PC-9 (cell line): ENCODE results near the gene SEPTIN11. TPM values are rescaled to one million over a fixed set of nuclear protein-coding genes. Genes with fewer than 3 reads are reported as not detected.

ENCODE experiments used
- BruUV-seq: library from RNA; stranded (reverse); fragments of 400-500 nt; replicated peaks from 2 replicates; lab custom pipeline; 2021; lab: Mats Ljungman, UMichigan
- CTCF ChIA-PET: fragments of 300-600 bp; sonication (Branson Sonifier 250); formaldehyde crosslinking; loops from one replicate; lab custom pipeline; 2022; ENCODE audit warnings: antibody characterized with exemption; lab: Charles Lee
- POLR2A ChIA-PET: fragments of 300-600 bp; sonication (Branson Sonifier 250); formaldehyde crosslinking; loops from one replicate; lab custom pipeline; 2022; ENCODE audit warnings: antibody characterized with exemption; ENCODE audit not compliant: unreplicated experiment; lab: Charles Lee
- DNase-seq, 2 experiments: peaks; one replicate each; pipeline versions ENCODE4 v3.0.0 to v3.0.0-alpha.2; 2015 to 2022; ENCODE audit warnings: mixed read lengths in 1 of 2
- H2AFZ ChIP-seq: fragments of 200-600 bp; sonication (generic); 2 replicates; pipeline ENCODE4 v1.8.1; 2017; ENCODE audit warnings: antibody characterized with exemption
- H3F3A ChIP-seq: fragments of 200-600 bp; sonication (generic); 2 replicates; pipeline ENCODE4 v1.8.1; 2017; ENCODE audit warnings: antibody characterized with exemption, mild to moderate bottlenecking, low read depth; ENCODE audit not compliant: insufficient read depth
- H3K27ac ChIP-seq: fragments of 200-600 bp; sonication (generic); 2 replicates; pipeline ENCODE4 v1.6.1; 2016; ENCODE audit warnings: mixed run types
- H3K27me3 ChIP-seq: fragments of 200-600 bp; sonication (generic); 2 replicates; pipeline ENCODE4 v1.6.1; 2016; ENCODE audit warnings: low read depth, mixed run types; ENCODE audit not compliant: insufficient read depth
- H3K36me3 ChIP-seq: fragments of 200-600 bp; sonication (generic); 2 replicates; pipeline ENCODE4 v1.6.1; 2016; ENCODE audit warnings: low read depth, mixed run types
- H3K4me1 ChIP-seq: fragments of 200-600 bp; sonication (generic); replicated peaks from 2 replicates; pipeline ENCODE4 v1.6.1; 2016; ENCODE audit warnings: mixed run types; ENCODE audit not compliant: insufficient read depth
- H3K4me2 ChIP-seq: fragments of 200-600 bp; sonication (generic); 2 replicates; pipeline ENCODE4 v1.6.1; 2017; ENCODE audit warnings: mixed run types
- H3K4me3 ChIP-seq: fragments of 200-600 bp; sonication (generic); 2 replicates; pipeline ENCODE4 v1.6.1; 2016; ENCODE audit warnings: mixed run types
- H3K79me2 ChIP-seq: fragments of 200-600 bp; sonication (generic); 2 replicates; pipeline ENCODE4 v1.6.1; 2017; ENCODE audit warnings: low read depth, mixed run types
- H3K9me2 ChIP-seq: fragments of 200-600 bp; sonication (generic); 2 replicates; pipeline ENCODE4 v1.8.1; 2017; ENCODE audit warnings: mild to moderate bottlenecking; ENCODE audit not compliant: insufficient read depth
- H3K9me3 ChIP-seq: fragments of 200-600 bp; sonication (generic); 2 replicates; pipeline ENCODE4 v1.8.1; 2016; ENCODE audit warnings: low read depth; ENCODE audit not compliant: insufficient read depth
- H4K20me1 ChIP-seq: fragments of 200-600 bp; sonication (generic); 2 replicates; pipeline ENCODE4 v1.8.1; 2017; ENCODE audit not compliant: insufficient read depth
- EZH2 ChIP-seq: fragments of 200-600 bp; sonication (generic); IDR thresholded peaks from 2 replicates; pipeline ENCODE4 v1.8.0; 2017; ENCODE audit warnings: antibody characterized with exemption, low read depth
- intact Hi-C: fragments of 100-400 bp; cut with micrococcal nuclease; formaldehyde crosslinking; loops from one replicate; pipeline ENCODE4 v1.10.0; 2022; ENCODE audit not compliant: unreplicated experiment
- total RNA-seq: library from RNA; stranded (reverse); gene quantifications from 2 replicates; pipeline ENCODE4 v1.2.3, GENCODE V29; 2021
- TF ChIP-seq, protein P1 (sequence below): fragments of 200-600 bp; sonication (generic); conservative IDR thresholded peaks from 2 replicates; pipeline ENCODE4 v1.6.1; 2017; ENCODE audit warnings: mixed run types, antibody characterized with exemption, mild to moderate bottlenecking, moderate library complexity

Gene SEPTIN11
- total RNA-seq, 1 experiment from 2014 or later, result 48.1 TPM

DNA sequence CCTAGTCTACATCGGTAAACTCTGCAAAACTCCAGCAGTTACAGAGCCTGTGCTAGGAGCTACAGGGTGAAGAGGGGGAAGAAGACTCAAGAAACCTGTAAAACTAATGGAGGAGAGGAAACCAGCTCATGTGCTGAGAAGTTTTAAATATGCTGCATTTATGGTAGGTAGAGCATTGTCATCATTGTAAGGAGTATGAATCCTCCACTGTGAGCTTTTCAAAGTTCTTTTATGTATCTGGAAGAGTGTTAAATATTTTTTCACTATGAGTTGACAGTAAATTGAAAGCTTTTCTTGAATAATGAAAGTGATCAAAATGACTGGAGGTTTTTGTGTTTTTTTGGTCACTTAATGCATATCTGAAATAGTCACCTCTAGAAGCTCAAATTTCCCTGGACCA lies 46.2 kb downstream of the SEPTIN11 start:
- H3F3A ChIP-seq, result no peaks in the 10 kb centered on the region
- H3K9me2 ChIP-seq, result no peaks in the 10 kb centered on the region
- intact Hi-C loops, result no loop called here
- POLR2A ChIA-PET, result no interaction called here
- BruUV-seq, result no TSS peak
- no peaks in the 10 kb centered on the region for H3K36me3 ChIP-seq
- no peak overlapping the region for H3K27ac ChIP-seq
- H3K4me1 ChIP-seq, result no peaks in the 10 kb centered on the region
- H3K79me2 ChIP-seq, result no peaks in the 10 kb centered on the region
- DNase-seq, result no peak
- H3K9me3 ChIP-seq, result no peaks in the 10 kb centered on the region
- H3K27me3 ChIP-seq, result no peaks in the 10 kb centered on the region
- no peaks in the 10 kb centered on the region for H4K20me1 ChIP-seq
- H3K4me3 ChIP-seq, result no peak overlapping the region
- H2AFZ ChIP-seq, result no peak overlapping the region
- CTCF ChIA-PET, result no interaction called here
- no peak overlapping the region for H3K4me2 ChIP-seq
- TF ChIP-seq EZH2, result no peak
- TF ChIP-seq, protein P1, sequence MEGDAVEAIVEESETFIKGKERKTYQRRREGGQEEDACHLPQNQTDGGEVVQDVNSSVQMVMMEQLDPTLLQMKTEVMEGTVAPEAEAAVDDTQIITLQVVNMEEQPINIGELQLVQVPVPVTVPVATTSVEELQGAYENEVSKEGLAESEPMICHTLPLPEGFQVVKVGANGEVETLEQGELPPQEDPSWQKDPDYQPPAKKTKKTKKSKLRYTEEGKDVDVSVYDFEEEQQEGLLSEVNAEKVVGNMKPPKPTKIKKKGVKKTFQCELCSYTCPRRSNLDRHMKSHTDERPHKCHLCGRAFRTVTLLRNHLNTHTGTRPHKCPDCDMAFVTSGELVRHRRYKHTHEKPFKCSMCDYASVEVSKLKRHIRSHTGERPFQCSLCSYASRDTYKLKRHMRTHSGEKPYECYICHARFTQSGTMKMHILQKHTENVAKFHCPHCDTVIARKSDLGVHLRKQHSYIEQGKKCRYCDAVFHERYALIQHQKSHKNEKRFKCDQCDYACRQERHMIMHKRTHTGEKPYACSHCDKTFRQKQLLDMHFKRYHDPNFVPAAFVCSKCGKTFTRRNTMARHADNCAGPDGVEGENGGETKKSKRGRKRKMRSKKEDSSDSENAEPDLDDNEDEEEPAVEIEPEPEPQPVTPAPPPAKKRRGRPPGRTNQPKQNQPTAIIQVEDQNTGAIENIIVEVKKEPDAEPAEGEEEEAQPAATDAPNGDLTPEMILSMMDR, result no peak

DNA sequence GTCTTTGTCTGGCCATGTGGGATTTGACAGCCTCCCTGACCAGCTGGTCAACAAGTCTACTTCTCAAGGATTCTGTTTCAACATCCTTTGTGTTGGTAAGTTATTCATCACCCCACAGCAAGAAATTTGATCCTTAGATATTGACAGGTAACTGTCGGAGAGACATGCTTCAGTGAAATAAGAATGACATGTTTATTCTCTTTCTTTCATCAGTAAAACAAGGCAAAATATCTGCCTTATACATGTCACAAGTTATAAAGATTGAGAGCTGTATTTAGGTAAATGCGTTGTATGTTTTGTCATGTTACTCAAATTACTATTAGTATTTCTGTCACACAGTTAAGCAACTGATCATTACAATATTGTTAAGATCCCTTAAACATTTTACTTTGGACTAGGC lies 46.9 kb downstream of the SEPTIN11 start:
- DNase-seq, result no peak
- H3K9me3 ChIP-seq, result no peaks in the 10 kb centered on the region
- H3F3A ChIP-seq, result no peaks in the 10 kb centered on the region
- no peaks in the 10 kb centered on the region for H3K9me2 ChIP-seq
- H3K4me3 ChIP-seq, result no peak overlapping the region
- no peak overlapping the region for H3K27ac ChIP-seq
- POLR2A ChIA-PET, result no interaction called here
- H4K20me1 ChIP-seq, result no peaks in the 10 kb centered on the region
- H3K4me1 ChIP-seq, result 0 out of 2 replicates have a peak, but pooled peaks cover 1% of the 10 kb centered on the region
- no peaks in the 10 kb centered on the region for H3K36me3 ChIP-seq
- H3K79me2 ChIP-seq, result no peaks in the 10 kb centered on the region
- intact Hi-C loops, result no loop called here
- CTCF ChIA-PET, result no interaction called here
- no TSS peak for BruUV-seq
- H3K4me2 ChIP-seq, result no peak overlapping the region
- no peaks in the 10 kb centered on the region for H3K27me3 ChIP-seq
- H2AFZ ChIP-seq, result no peak overlapping the region
- TF ChIP-seq, protein P1, result no peak
- no peak for TF ChIP-seq EZH2

DNA sequence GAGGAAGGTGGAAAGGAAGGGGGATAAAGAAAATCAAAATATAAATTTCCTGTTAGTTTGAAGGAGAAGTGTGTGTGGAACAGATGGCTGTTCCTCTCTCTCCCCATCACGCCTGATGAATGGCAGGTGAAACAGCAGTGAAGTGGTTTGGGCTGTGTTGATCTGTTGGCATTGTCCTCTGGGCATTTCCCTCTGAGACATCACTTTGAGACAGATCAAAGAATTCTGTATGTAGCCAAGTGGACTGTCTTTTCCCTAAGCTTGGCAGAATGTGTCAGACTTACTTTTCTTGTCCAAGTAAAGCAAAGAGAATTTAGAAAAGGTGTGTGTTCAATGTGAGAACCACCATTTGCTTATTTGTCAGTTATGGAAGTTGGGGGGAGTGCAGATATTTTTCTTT lies 47.5 kb downstream of the SEPTIN11 start:
- Histone ChIP-seq H3K79me2 (no peaks in the 10 kb centered on the region), H2AFZ (no peak overlapping the region), H4K20me1 (no peaks in the 10 kb centered on the region), H3K27me3 (no peaks in the 10 kb centered on the region), H3K9me3 (no peaks in the 10 kb centered on the region), H3F3A (0 out of 2 replicates have a peak, but pooled peaks cover under 1% of the 10 kb centered on the region), H3K4me3 (no peak overlapping the region), H3K27ac (no peak overlapping the region), H3K36me3 (no peaks in the 10 kb centered on the region), H3K9me2 (no peaks in the 10 kb centered on the region), H3K4me1 (peaks cover 6% of the 10 kb centered on the region; the same call in 1 of the 2 replicates), H3K4me2 (no peak overlapping the region)
- TF ChIP-seq EZH2, result no peak
- TF ChIP-seq, protein P1, result no peak
- BruUV-seq, result no TSS peak
- intact Hi-C loops, result no loop called here
- no peak for DNase-seq
- ChIA-PET POLR2A (no interaction called here), CTCF (no interaction called here)
